GM19193 (cell line): ENCODE results near the gene BCOR.

Experiments
- POLR2A ChIP-seq: IDR thresholded peaks from 4 replicates; pipeline ENCODE4 v1.6.1; 2011; ENCODE audit not compliant: insufficient read depth, insufficient read length; ENCODE audit errors: extremely low read depth

Gene BCOR

DNA sequence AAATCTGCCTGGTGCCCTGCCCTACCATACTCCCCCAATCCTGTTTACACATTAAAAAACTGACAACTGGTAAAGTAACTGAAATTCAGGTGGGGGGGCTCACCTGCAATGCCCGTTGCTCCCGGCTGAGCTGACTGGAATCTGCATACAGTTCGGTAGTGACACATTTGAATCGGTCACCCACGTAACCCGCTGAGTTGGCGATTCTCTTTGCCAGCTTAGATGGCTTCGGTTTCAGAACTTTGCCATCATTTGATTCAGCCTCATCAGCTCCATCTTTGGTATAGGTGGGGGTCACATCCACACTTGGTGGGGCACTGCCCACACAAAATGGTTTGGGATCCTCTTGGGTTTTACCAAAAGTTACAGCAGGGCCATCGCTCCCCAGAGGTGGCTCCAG, 25.5 kb downstream of the BCOR start:
- TF ChIP-seq POLR2A: no peak

DNA sequence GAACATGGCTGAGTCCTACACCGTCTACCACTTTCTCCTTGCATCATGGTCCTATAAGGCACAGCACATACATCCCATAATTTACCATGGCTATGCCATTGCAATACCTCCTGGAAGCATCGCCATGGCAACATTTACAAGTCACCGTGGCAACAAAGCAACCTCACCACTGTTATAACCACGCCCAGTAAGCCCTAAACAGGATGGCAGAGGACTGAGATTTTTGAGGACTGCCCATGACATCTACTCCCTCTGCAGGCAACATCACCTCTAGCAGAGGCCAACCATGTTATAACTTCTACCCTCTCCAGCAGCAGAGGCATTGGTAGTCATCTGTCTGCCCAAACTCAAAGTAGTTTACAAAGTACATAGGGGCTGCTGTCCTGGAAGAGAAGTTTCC, 29.7 kb downstream of the BCOR start:
- no peak for TF ChIP-seq POLR2A

DNA sequence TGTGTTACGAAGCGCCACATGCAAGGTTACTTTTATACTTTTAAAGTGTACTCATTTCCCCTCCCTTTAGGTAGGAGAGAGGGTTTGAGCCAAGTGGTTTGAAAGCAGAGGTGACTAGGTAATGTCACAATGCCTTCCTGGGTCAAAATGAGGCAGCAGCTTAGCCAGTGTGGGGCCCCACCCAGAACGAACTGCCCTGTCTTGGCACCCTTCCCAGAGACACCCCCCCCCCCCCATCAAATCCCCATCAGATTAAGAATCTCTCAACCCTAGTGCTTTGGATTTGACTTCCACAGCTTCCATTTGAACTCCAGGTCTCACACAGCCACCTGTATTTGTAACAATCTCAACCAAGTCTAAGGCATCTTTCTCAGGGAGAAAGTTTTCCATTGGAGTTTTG, 31.1 kb downstream of the BCOR start:
- no peak for TF ChIP-seq POLR2A

DNA sequence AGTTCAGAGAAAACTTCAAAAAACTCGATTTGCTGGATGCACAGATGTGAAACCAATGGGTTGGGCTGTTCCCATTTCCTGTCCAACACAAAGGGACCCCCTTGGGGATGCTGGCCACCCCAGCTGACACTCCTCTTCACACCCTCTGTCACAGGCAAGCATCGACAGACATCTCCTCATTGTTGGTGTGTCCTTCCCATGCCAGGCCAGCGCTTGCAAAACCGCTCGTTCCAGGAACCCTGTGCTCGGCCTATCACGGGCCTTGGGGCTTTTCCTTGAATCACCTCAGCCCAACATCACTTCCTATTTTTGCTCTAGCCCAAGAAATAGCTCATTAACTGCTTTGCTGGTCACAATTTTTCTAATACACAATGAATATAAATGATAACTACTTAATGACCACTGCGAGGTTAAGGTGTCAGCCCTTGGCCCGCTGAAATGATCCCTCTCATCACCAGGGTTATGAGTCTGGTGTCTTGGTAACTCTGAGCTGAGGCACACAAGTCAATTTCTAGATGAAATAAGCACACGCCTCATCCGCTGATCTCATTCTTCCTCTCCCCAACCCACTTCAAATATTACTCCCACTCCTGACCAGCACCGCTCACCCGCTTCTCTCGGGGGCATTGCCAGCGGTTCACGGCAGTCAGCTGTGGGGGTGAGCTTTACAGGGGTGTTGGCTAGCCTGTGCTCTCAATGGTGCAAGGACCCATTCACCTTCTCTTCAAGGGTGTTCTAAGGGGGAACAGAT, 32.3 kb downstream of the BCOR start:
- no peak for TF ChIP-seq POLR2A

DNA sequence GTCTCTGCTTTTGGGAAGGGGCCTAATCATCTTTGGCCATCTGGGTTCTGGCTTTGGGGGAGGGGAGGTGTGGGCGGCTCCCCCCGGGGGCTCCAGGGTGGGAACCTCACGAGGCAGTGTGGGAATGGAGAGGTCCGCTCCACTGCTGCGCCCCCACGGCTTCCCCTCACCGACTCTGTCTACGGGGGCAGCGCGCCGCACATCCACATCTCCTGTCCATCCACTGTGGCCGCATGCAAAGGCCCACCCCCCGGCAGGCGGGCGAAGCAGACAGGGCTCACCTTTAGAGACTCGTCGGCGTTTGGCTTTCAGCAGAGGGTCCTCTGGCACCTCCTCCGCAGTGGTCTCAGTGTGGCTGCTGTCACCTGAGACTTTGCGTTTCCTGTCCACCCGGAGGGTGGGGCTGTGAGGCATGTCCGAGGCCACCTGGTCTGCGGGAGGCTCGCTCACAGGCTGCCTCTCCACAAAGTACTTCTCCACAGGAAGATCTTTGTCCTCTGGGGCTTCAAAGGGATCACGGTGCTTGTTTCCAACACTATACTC, 33.6 kb downstream of the BCOR start:
- TF ChIP-seq POLR2A: no peak

DNA sequence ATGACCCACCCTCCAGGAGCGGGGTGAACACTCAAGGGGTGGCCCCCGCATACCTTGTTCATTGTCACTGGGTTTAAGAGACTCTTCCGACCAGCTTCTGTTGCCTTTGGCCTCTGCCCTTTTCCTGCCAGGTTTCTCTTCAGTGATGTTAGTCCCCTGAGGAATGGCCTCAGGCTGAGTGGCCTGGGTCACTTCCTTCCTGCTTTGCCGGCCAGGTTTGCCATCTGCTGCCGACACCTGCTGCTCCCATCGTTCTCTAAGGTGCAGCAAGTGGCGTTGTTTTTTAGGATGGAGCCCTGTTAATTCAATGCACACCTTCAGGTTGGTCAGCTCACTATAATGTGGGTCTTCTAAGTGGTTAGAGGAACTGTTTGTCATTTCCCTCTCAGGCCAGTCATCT, 34.2 kb downstream of the BCOR start:
- no peak for TF ChIP-seq POLR2A

DNA sequence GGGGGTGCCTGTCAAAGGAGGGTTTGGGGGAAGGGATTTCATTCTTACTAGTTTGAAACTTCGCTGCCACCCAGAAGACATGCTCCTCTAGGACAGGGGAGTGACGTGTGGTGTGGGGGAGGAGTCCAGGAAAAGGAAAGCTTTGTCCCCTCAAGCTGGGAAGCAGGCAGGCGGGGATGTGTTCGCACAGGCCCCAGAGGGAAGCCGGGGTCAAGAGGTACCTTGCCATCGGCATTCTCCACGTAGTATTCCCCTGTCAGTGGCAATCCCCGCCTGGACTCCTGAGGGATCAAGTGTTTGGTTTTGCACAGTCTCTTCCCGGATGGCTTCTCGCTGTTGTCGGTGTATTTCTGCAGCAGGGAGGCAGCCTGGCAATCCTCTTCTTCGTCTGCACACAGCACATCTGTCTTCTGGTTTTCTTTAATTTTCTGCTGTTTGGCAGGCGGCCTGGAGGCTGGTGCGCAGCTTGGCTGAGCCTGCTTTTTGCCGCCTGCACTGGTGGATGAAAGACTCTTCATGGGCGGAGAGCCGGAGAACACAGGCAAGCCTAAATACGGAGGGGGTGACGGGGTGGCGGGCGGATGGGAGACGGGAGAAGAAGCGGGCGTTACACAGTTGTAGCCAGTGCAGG, 35.1 kb downstream of the BCOR start:
- TF ChIP-seq POLR2A: no peak

DNA sequence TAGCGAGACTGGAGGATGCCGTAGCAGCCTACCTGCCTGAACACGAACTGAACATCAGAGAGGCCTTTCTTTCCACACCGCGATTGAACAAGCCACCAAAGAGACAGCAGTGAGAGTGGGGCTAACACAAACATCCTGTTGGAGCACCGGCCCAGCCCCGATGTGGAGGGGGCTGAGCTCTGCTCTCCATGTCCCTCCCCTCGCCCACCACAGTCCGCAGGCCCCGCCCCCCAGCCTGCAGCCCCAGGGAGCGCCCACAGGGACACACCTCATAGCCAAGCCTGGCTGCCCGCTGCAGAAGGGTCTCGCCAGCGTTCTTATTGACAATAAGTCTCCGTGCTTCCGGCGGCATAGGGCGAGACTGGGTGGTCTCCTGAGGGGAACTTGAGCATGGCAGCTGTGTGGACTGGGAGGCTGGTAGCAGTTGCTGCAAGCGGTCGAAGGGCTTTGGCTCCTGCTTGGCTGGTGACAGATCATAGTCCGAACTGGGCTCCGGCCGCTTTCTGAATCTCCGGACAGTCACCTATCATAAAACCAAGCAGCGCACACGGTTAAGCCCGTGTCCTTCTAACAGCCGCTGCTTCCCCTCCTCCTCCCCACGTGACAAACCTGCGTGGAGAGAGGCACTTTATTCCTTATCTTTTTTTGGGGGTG, 35.8 kb downstream of the BCOR start:
- no peak for TF ChIP-seq POLR2A

DNA sequence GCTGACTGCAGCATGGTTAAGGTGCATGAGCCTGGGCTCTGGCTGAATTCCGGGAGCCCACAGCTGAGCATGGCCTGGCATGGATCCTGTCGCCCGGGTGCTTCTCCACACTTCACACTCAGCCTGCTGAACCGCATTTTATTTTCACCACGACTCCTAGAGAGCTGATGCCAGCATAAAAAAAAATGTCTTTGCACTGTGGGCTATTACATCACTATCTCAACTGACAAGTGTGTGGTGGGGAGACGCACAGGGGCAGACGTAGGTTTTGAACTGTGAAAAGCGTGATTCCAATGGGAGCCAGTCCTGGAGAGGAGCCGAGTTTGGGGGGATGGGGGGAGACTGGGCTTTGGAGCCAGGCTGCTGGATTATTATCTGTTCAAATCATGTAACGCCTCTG, 36.8 kb downstream of the BCOR start:
- no peak for TF ChIP-seq POLR2A

DNA sequence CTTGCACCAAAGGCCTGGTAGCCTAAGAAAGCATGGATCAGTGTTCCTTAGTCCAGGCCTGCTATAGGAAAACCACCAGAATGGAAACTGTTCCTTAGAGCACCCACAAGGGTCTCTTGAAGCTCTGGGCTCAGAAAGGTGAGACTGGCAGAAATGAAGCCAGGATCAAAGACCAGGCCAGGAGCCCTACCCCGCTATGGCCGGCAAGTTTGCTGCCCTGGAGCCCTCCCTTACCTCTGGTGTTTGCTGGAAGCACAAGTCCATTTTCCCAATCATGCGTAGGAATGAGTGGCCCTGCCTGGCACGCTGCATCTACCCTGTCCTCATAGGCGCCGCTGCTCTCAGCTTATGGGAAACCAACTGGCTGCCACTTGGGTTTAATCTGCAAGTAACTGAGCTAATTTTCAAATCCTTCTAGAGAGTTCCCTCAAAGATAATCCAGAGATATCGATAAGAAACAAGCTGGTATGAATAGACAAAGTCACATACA, 37.4 kb downstream of the BCOR start:
- no peak for TF ChIP-seq POLR2A

DNA sequence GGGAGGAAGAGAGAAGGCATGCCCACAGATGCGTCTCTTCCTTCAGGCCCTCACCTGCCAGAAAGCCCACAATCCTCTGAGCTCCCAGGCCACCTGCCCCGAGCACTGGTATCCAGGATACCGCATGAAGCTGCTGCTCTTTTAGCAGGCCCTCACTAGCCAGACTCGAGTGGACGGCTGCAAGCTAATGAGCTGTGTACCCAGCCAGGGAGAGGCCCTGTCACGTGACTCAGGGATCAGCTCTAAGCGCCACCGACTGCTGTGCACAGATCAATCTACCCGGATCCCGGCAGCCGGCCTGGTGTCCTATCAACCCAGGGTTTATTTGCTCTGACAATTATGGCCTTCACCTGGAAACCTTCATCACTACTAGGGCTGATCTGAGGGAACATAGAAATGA, 39.0 kb downstream of the BCOR start:
- TF ChIP-seq POLR2A: no peak

DNA sequence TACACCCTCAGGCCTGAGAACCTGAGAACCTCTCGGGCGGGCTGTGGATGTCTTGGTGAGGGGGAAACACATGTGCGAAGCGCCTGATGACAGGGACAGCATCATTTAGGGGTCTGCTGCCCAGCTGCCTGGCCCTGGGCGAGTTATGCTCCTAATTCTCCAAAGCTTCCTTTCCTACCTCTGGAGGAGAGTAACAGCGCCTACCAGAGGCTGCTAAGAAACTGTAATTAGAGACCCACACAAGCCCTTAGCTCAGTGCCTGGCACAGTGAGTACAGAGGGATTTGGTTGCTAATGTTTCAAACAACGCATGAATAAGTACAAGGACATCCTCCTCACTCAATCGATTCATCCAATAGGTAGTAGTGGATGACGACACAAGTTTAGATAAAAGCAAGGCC, 40.4 kb downstream of the BCOR start:
- no peak for TF ChIP-seq POLR2A

DNA sequence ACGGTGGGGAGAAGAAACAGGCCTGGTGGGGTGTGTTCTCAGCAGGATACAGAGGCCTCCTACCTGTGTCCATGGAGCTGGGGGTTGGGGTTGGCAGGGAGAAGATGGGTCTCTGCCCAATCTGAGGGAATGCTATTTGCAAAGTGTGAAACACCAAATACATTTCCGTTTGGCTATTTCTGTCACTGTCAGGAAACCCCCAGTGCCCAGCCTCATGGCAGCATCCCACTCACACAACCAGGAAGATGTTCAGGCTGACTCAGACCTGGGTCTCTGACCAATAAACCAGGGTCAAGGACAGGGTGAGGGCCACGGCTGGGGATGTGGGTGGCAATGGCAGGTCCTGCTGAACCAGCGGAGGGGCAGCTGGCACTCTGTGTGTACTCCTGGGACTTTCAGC, 41.3 kb downstream of the BCOR start:
- no peak for TF ChIP-seq POLR2A

DNA sequence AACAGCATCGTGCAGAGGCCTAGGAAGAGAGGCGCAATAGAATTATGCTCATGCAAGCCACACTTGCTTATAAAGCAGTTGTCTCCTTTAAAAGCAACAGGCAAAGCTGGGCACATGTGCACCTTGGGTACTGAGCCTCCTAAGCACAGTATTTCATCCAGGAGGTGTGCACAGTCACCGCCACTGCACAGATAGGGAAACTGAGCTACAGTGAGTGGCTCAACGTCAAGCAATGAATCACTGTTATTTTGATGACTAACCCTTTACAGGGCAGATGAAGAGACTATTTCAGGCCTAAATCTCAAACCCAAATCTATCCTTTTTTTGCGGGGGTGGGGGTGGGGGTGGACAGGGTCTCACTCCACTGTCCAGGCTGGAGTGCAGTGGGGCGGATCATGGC, 42.3 kb downstream of the BCOR start:
- no peak for TF ChIP-seq POLR2A

DNA sequence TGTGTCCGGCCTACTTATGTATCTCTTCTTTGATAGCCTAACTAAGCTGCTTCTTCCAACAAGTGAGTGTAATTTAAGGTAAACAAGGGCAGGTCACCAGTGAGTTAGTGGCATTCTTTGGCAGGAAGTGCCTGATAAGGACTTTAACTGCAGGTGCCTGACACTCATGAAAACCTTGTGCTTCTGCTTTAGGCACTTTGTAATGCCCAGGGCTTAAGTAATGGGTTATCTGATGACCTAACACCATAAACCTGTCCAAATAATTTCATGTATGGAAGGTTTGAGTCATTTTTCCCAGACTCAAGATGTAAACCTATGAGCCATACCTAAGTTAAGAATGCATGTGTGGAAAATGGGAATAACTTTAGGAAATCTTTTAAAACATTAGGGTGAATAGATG, 43.0 kb downstream of the BCOR start:
- TF ChIP-seq POLR2A: no peak

DNA sequence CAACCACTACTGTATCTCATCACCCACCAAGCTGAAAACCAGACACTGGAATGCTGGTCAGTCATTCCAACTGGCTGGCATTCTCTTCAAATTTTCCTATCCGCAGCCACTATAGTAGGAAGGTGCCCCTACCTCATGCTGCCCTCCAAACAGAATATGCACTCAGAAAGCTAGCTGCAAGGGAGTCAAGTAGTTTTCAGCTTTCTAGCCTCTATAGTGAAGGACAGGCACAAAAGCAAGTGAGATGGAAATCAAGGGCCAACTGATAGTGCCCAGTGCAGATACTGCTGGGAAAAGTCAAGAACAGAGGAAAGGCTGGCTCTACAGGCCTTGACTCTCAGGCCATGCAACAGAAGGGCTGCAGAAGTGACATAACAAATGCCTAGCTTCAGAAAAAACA, 47.2 kb downstream of the BCOR start:
- TF ChIP-seq POLR2A: no peak

DNA sequence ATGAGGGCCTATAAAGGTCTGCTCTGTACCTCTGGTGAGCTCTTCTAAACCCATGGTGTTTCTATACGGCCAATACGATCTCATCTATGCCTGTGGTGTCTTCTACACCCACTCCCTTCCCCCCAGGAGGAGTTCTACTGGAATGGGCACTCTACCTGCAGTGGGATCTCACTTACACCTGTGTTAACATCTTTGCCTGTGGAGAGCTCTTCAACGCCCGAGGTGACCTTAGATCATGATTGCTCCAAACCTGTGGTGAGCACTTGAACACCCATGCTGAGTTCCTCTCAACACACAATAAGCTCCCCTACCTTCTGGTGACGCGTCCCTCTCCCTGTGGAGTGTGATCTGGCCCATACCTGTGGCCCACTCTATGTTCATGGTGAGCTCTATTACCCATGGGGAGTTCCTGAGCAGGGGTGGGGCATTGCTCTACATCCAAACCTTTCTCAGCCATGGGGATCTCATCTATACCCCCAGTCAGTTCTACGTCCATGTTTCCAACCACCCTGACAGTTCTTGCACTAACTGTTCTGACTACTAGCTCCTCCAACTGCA, 48.6 kb downstream of the BCOR start:
- no peak for TF ChIP-seq POLR2A
